Parathyroid adenoma (tissue), 2 donors: Measurements from ENCODE around the gene GTF2F2.

Experiments
- H2AFZ ChIP-seq: fragments of 300-600 bp; sonication (generic); one replicate; pipeline ENCODE4 v1.7.0; 2017; ENCODE audit warnings: antibody characterized with exemption, mild to moderate bottlenecking
- H3K27ac ChIP-seq: fragments of 300-600 bp; sonication (generic); one replicate; pipeline ENCODE4 v1.7.0; 2017
- H3K27me3 ChIP-seq: fragments of 300-600 bp; sonication (generic); one replicate; pipeline ENCODE4 v1.7.0; 2017; ENCODE audit warnings: low read length; ENCODE audit not compliant: control insufficient read depth, insufficient read depth
- H3K36me3 ChIP-seq: fragments of 300-600 bp; sonication (generic); one replicate; pipeline ENCODE4 v1.7.0; 2017; ENCODE audit warnings: low read length; ENCODE audit not compliant: control insufficient read depth, insufficient read depth
- H3K4me1 ChIP-seq: fragments of 300-600 bp; sonication (generic); one replicate; pipeline ENCODE4 v1.7.0; 2017; ENCODE audit warnings: control low read depth
- H3K4me2 ChIP-seq: fragments of 300-600 bp; sonication (generic); one replicate; pipeline ENCODE4 v1.7.0; 2017; ENCODE audit warnings: low read length
- H3K4me3 ChIP-seq: fragments of 300-600 bp; sonication (generic); one replicate; pipeline ENCODE4 v1.7.0; 2017; ENCODE audit warnings: low read depth, low read length
- H3K79me2 ChIP-seq: fragments of 300-600 bp; sonication (generic); one replicate; pipeline ENCODE4 v1.7.0; 2017; ENCODE audit warnings: control low read depth
- H3K9ac ChIP-seq: fragments of 300-600 bp; sonication (generic); one replicate; pipeline ENCODE4 v1.7.0; 2017; ENCODE audit warnings: mild to moderate bottlenecking
- H3K9me3 ChIP-seq: fragments of 300-600 bp; sonication (generic); one replicate; pipeline ENCODE4 v1.7.0; 2017; ENCODE audit warnings: low read length; ENCODE audit not compliant: control insufficient read depth
- CTCF ChIP-seq: fragments of 300-600 bp; sonication (generic); IDR thresholded peaks from one replicate; pipeline ENCODE4 v1.7.0; 2017; ENCODE audit warnings: antibody characterized with exemption, mild to moderate bottlenecking
- donor health status: primary hyperparathyroidism.

Gene GTF2F2

GRCh38 chr13:45119469-45119990 is 780 bp upstream of the GTF2F2 start:
- peak overlapping the region; percentile 84 for H3K4me3 ChIP-seq
- peaks cover 18% of the 10 kb centered on the region for H3K79me2 ChIP-seq
- H3K27me3 ChIP-seq: no peaks in the 10 kb centered on the region
- H3K36me3 ChIP-seq: no peaks in the 10 kb centered on the region
- H3K27ac ChIP-seq: peak overlapping the region; percentile 75
- H3K9me3 ChIP-seq: no peaks in the 10 kb centered on the region
- peak overlapping the region; percentile 88 for H2AFZ ChIP-seq
- peaks cover 4% of the 10 kb centered on the region for H3K4me1 ChIP-seq
- no peak overlapping the region for H3K9ac ChIP-seq
- no peak for TF ChIP-seq CTCF
- peak overlapping the region; percentile 71 for H3K4me2 ChIP-seq

GRCh38 chr13:45120967-45121831 is 889 bp downstream of the GTF2F2 start:
- peak overlapping the region; percentile 71 for H3K4me2 ChIP-seq
- peaks cover 23% of the 10 kb centered on the region for H3K79me2 ChIP-seq
- H3K36me3 ChIP-seq: no peaks in the 10 kb centered on the region
- H3K9ac ChIP-seq: peak overlapping the region; percentile 2
- H2AFZ ChIP-seq: peak overlapping the region; percentile 88
- no peaks in the 10 kb centered on the region for H3K27me3 ChIP-seq
- H3K4me1 ChIP-seq: peaks cover 4% of the 10 kb centered on the region
- peak overlapping the region; percentile 84 for H3K4me3 ChIP-seq
- no peak for TF ChIP-seq CTCF
- no peaks in the 10 kb centered on the region for H3K9me3 ChIP-seq
- H3K27ac ChIP-seq: peak overlapping the region; percentile 75

GRCh38 chr13:45122941-45123340 is 2.6 kb downstream of the GTF2F2 start:
- Histone ChIP-seq H3K27ac (no peak overlapping the region), H3K36me3 (no peaks in the 10 kb centered on the region), H2AFZ (no peak overlapping the region), H3K27me3 (no peaks in the 10 kb centered on the region), H3K9ac (no peak overlapping the region), H3K4me3 (no peak overlapping the region), H3K79me2 (peaks cover 25% of the 10 kb centered on the region), H3K4me1 (peaks cover 4% of the 10 kb centered on the region), H3K9me3 (no peaks in the 10 kb centered on the region), H3K4me2 (no peak overlapping the region)
- no peak for TF ChIP-seq CTCF

- Histone ChIP-seq H3K79me2 (peaks cover 18% of the 10 kb centered on the region), H3K9ac (no peak overlapping the region), H3K27me3 (no peaks in the 10 kb centered on the region), H3K9me3 (no peaks in the 10 kb centered on the region), H3K27ac (no peak overlapping the region), H3K4me3 (no peak overlapping the region), H3K4me2 (no peak overlapping the region), H2AFZ (no peak overlapping the region), H3K36me3 (no peaks in the 10 kb centered on the region), H3K4me1 (no peaks in the 10 kb centered on the region)
- no peak for TF ChIP-seq CTCF
Measured at GRCh38 chr13:45132369-45133064, 12.2 kb downstream of the GTF2F2 start.
